WERI-Rb-1 (cell line): Measurements from ENCODE around the gene ASB11.
A peak's percentile ranks its signal among the peaks of the same experiment; 100 is the strongest.

Experiments used
- DNase-seq: peaks from one replicate; pipeline ENCODE4 v3.0.0-alpha.2; 2020
- H3K27ac ChIP-seq: fragments of 250-450 bp; sonication (Bioruptor Pico); 2 replicates; pipeline ENCODE4 v1.5.1; 2020; ENCODE audit warnings: mild to moderate bottlenecking, moderate library complexity
- H3K27me3 ChIP-seq: fragments of 250-450 bp; sonication (Bioruptor Pico); 2 replicates; pipeline ENCODE4 v1.5.1; 2021; ENCODE audit warnings: mild to moderate bottlenecking, low read depth, moderate library complexity; ENCODE audit not compliant: insufficient read depth, severe bottlenecking
- H3K36me3 ChIP-seq: fragments of 250-450 bp; sonication (Bioruptor Pico); 2 replicates; pipeline ENCODE4 v1.5.1; 2020; ENCODE audit warnings: mild to moderate bottlenecking, moderate library complexity
- H3K4me3 ChIP-seq: 2 replicates; pipeline ENCODE4 v1.5.1; 2011; ENCODE audit warnings: low read depth, mild to moderate bottlenecking, control low read depth, low read length
- H3K9me3 ChIP-seq: fragments of 250-450 bp; sonication (Bioruptor Pico); 2 replicates; pipeline ENCODE4 v1.5.1; 2021; ENCODE audit warnings: mild to moderate bottlenecking, moderate library complexity; ENCODE audit not compliant: severe bottlenecking
- TF ChIP-seq, protein P1 (sequence below): IDR thresholded peaks from 2 replicates; pipeline ENCODE4 v1.5.1; 2011; ENCODE audit warnings: low read depth, mild to moderate bottlenecking, control low read depth, inconsistent platforms, low read length

Gene ASB11

DNA sequence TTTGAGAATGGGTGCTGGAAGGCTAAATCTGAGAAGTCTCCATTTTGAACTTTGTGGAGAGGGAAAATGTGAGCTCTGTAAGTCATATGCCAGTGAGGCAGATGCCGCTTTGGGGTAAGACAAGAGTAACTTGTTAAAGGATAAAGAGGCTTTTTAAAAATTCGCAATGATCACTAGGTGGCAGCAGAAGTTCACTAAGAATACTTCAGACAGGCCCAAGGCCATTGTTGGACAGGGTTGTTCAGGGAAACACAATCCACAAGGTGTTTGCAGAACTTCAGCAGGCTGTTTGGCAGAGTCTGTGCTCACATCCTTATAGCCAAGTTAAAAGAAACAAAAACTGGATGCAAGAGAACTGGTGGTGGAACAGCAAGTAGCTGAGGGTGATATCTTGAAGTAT is 33.6 kb upstream of the ASB11 start:
- Histone ChIP-seq H3K27ac (no peak overlapping the region), H3K4me3 (no peak overlapping the region), H3K9me3 (no peaks in the 10 kb centered on the region), H3K27me3 (peaks cover 19% of the 10 kb centered on the region), H3K36me3 (no peaks in the 10 kb centered on the region)
- peak; percentile 24 for DNase-seq
- TF ChIP-seq, protein P1, sequence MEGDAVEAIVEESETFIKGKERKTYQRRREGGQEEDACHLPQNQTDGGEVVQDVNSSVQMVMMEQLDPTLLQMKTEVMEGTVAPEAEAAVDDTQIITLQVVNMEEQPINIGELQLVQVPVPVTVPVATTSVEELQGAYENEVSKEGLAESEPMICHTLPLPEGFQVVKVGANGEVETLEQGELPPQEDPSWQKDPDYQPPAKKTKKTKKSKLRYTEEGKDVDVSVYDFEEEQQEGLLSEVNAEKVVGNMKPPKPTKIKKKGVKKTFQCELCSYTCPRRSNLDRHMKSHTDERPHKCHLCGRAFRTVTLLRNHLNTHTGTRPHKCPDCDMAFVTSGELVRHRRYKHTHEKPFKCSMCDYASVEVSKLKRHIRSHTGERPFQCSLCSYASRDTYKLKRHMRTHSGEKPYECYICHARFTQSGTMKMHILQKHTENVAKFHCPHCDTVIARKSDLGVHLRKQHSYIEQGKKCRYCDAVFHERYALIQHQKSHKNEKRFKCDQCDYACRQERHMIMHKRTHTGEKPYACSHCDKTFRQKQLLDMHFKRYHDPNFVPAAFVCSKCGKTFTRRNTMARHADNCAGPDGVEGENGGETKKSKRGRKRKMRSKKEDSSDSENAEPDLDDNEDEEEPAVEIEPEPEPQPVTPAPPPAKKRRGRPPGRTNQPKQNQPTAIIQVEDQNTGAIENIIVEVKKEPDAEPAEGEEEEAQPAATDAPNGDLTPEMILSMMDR, result peak; percentile 46; the same call in 1 of the 2 replicates

DNA sequence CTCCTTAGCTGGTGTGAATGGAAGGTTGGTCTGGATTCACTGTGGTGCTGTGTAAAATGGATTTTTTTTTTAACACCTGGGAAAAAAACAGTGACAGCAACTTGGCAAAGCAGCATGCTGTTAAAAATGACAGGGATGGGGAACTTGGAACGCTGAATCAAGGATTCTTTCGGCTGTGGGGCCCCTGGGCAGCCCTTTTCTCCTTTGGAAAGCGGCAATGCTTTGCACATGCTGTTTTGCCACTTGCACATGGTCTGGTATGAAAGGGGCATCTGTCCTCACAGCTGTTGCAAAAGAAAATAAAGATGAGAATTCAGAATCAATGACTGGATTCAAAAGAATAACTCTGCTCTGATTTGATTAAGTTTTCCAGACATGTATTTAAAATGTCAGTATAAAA is 30.5 kb upstream of the ASB11 start:
- H3K4me3 ChIP-seq, result no peak overlapping the region
- H3K36me3 ChIP-seq, result no peaks in the 10 kb centered on the region
- TF ChIP-seq, protein P1, result no peak
- H3K27me3 ChIP-seq, result peaks cover 11% of the 10 kb centered on the region
- no peaks in the 10 kb centered on the region for H3K9me3 ChIP-seq
- no peak for DNase-seq
- no peak overlapping the region for H3K27ac ChIP-seq

DNA sequence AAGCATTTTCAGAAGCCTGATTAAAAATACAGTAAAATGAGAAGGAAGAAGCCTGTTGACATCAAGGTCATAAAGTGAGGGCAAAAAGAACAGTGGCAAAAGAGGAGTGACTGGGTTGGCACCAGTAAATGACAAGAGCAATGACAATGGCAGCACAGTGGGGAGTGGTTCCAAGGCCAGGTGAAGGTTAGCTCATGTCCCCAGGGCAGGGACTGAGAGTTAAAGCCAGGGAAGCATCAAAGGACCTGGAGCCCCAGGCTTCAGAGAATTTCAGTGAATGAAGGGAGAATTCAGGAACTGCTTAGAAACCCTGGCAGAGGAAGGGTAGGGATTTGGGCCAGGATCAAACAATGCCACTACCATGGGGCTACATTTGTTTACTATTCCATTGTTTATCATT is 28.7 kb upstream of the ASB11 start:
- no peak overlapping the region for H3K27ac ChIP-seq
- H3K9me3 ChIP-seq, result no peaks in the 10 kb centered on the region
- no peak overlapping the region for H3K4me3 ChIP-seq
- DNase-seq, result no peak
- no peaks in the 10 kb centered on the region for H3K36me3 ChIP-seq
- peaks cover 14% of the 10 kb centered on the region for H3K27me3 ChIP-seq
- TF ChIP-seq, protein P1, result no peak

DNA sequence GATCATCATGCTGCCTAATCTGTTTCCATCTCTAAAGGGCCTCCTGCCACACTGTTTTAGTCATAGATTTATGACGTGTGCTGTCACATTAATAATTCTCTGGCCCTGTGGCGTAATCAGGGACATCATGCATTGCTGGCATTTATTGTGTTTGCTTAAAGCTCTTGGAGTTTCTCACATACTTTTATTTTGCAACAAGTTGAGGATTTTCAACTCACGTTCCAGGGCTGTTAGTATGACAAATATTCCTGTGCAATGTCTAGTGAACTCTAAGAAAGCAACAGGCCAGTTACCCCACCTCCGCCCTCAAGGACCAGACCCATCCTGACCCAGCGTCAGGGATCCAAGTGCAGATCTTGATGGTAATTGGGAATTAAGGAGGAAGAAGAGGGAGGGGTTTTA is 27.6 kb upstream of the ASB11 start:
- Histone ChIP-seq H3K4me3 (no peak overlapping the region), H3K9me3 (no peaks in the 10 kb centered on the region), H3K27ac (no peak overlapping the region), H3K27me3 (peaks cover 7% of the 10 kb centered on the region), H3K36me3 (no peaks in the 10 kb centered on the region)
- DNase-seq, result no peak
- TF ChIP-seq, protein P1, result no peak

DNA sequence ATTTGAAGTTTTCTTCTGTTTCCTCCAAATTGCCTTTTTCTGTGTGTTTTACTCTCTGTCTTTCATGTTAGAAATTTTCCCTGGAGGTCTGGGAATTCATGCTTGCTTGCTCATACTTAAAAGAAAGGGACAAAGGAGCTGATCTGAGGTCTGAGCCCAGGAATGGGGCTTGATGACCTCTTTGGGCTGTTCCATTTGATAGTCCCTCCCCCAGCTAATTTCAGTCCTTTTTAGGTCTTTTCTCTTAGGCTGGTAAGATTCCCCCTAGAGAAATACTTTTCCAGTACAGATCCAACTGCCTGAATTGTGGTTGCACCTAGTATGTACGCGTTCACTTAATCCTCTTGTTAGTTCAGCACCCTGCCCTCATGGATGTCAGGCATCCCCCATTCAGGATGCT is 25.4 kb upstream of the ASB11 start:
- H3K36me3 ChIP-seq, result no peaks in the 10 kb centered on the region
- H3K27me3 ChIP-seq, result peaks cover 16% of the 10 kb centered on the region
- H3K4me3 ChIP-seq, result no peak overlapping the region
- TF ChIP-seq, protein P1, result no peak
- no peak for DNase-seq
- no peaks in the 10 kb centered on the region for H3K9me3 ChIP-seq
- no peak overlapping the region for H3K27ac ChIP-seq

DNA sequence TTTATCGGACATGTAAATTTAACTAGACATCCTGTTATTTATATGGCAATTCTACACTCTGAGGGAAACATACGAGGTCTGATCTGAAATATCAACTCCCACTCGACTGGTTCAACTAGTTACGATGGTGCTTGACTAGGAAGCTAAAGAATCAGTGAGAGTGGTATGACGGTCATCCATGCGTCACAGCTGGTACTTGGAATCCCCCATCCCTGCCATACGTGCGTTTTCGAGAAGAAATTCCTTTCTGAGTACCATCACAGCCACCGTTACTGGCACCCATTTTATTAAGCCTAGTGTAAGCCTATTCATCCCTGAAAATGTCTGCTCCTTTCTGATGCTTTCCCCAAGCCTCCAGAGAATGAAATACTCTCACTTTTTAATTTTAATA is 20.6 kb upstream of the ASB11 start:
- DNase-seq, result no peak
- H3K27me3 ChIP-seq, result peaks cover 24% of the 10 kb centered on the region

More for the DNA sequence above, 20.6 kb upstream of the ASB11 start:
- Histone ChIP-seq H3K27ac (no peak overlapping the region), H3K9me3 (no peaks in the 10 kb centered on the region), H3K4me3 (peak overlapping the region; percentile 67), H3K36me3 (no peaks in the 10 kb centered on the region; the same call in 1 of the 2 replicates)
- TF ChIP-seq, protein P1, result no peak
